Hematopoietic multipotent progenitor cell treated with erythropoietin and hydrocortisone succinate and interleukin-3 and kit ligand, for 15 days (in vitro differentiated cells): ENCODE measurements around the gene LCE1B.

Experiments used
- DNase-seq: peaks from one replicate; pipeline ENCODE4 v3.0.0-alpha.2; 2015; ENCODE audit warnings: low spot score

The LCE1B gene

GRCh38 chr1:152861374-152861773 lies 49.6 kb downstream of the LCE1B start:
- no peak for DNase-seq
